Smooth muscle cell (in vitro differentiated cells): ENCODE data around the gene ORAI3. TPM values are rescaled to one million over a fixed set of nuclear protein-coding genes. Genes with fewer than 3 reads are reported as not detected.

Experiments
- DNase-seq: peaks from one replicate; lab custom pipeline; 2025; ENCODE audit not compliant: unreplicated experiment; lab: John Stamatoyannopoulos, UW
- H2AFZ ChIP-seq: fragments of 200-600 bp; sonication (generic); 2 replicates; pipeline ENCODE4 v1.6.0; 2016; ENCODE audit warnings: antibody characterized with exemption, low read depth, mild to moderate bottlenecking
- H3F3A ChIP-seq: fragments of 200-600 bp; sonication (generic); 2 replicates; pipeline ENCODE4 v1.6.0; 2017; ENCODE audit warnings: antibody characterized with exemption, low read depth
- H3K27ac ChIP-seq: fragments of 200-600 bp; sonication (generic); 2 replicates; pipeline ENCODE4 v1.5.1; 2016; ENCODE audit warnings: low read depth, mild to moderate bottlenecking
- H3K27me3 ChIP-seq: fragments of 200-600 bp; sonication (generic); 2 replicates; pipeline ENCODE4 v1.6.1; 2016; ENCODE audit warnings: low read depth, mild to moderate bottlenecking
- H3K36me3 ChIP-seq: fragments of 200-600 bp; sonication (generic); 2 replicates; pipeline ENCODE4 v1.5.1; 2016; ENCODE audit warnings: low read depth
- H3K4me1 ChIP-seq: fragments of 200-600 bp; sonication (generic); 2 replicates; pipeline ENCODE4 v1.5.1; 2016; ENCODE audit warnings: low read depth
- H3K4me2 ChIP-seq: fragments of 200-600 bp; sonication (generic); 2 replicates; pipeline ENCODE4 v1.6.0; 2016; ENCODE audit warnings: mild to moderate bottlenecking
- H3K4me3 ChIP-seq: fragments of 200-600 bp; sonication (generic); 2 replicates; pipeline ENCODE4 v1.5.1; 2016; ENCODE audit warnings: mild to moderate bottlenecking
- H3K79me2 ChIP-seq: fragments of 200-600 bp; sonication (generic); 2 replicates; pipeline ENCODE4 v1.6.0; 2016; ENCODE audit warnings: low read depth, mild to moderate bottlenecking
- H3K9ac ChIP-seq: fragments of 200-600 bp; sonication (generic); 2 replicates; pipeline ENCODE4 v1.6.0; 2016; ENCODE audit warnings: low read depth
- H3K9me3 ChIP-seq: fragments of 200-600 bp; sonication (generic); replicated peaks from 2 replicates; pipeline ENCODE4 v1.5.1; 2016; ENCODE audit warnings: low read depth
- H4K20me1 ChIP-seq: fragments of 200-600 bp; sonication (generic); 2 replicates; pipeline ENCODE4 v1.6.0; 2016; ENCODE audit warnings: low read depth
- CTCF ChIP-seq: fragments of 200-600 bp; sonication (generic); IDR thresholded peaks from 2 replicates; pipeline ENCODE4 v1.5.1; 2017; ENCODE audit warnings: borderline replicate concordance, mild to moderate bottlenecking, antibody characterized with exemption; ENCODE audit not compliant: insufficient read depth, poor library complexity, severe bottlenecking
- WGBS: methylation state at CpG from one replicate; pipeline ENCODE4 v1.1.7; 2016; ENCODE audit warnings: low lambda C conversion rate; 5-methylcytosine and 5-hydroxymethylcytosine counted together
- polyA plus RNA-seq: library from polyadenylated mRNA; unstranded; fragments of >200 nt; fragmentation: Nextera tagmentation; extraction: Ambion mirVana; gene quantifications from 2 replicates; pipeline ENCODE4 v1.2.1, GENCODE V29; 2016
- total RNA-seq: library from RNA; depleted of rRNA; stranded (reverse); fragments of >200 nt; gene quantifications from 2 replicates; pipeline ENCODE4 v1.2.3, GENCODE V29; 2014

The ORAI3 gene
- total and polyA plus RNA-seq, 2 experiments from 2014 or later, result 34.9 to 39.4 TPM

GRCh38 chr16:30924913-30925631 is 23.8 kb upstream of the ORAI3 start:
- no peak for DNase-seq
- 77% methylated on average over 11 of the region's 11 CpGs for WGBS
- no peak for TF ChIP-seq CTCF
- Histone ChIP-seq H3K9me3 (no peaks in the 10 kb centered on the region), H3K27ac (peak overlapping the region; percentile 31), H3K4me1 (peaks cover 10% of the 10 kb centered on the region), H3K79me2 (peaks cover 3% of the 10 kb centered on the region), H2AFZ (no peak overlapping the region), H3K4me2 (peak overlapping the region; percentile 93), H3K9ac (peak overlapping the region; percentile 62), H3K36me3 (no peaks in the 10 kb centered on the region), H3F3A (no peaks in the 10 kb centered on the region), H3K4me3 (peak overlapping the region; percentile 89), H4K20me1 (peaks cover 12% of the 10 kb centered on the region), H3K27me3 (no peaks in the 10 kb centered on the region)

GRCh38 chr16:30925632-30925987 is 23.3 kb upstream of the ORAI3 start:
- Histone ChIP-seq H3K9ac (no peak overlapping the region), H3K4me2 (no peak overlapping the region), H3K9me3 (no peaks in the 10 kb centered on the region), H3K4me3 (no peak overlapping the region), H2AFZ (no peak overlapping the region), H3K27me3 (no peaks in the 10 kb centered on the region), H3K4me1 (peaks cover 10% of the 10 kb centered on the region), H3K27ac (no peak overlapping the region), H3K36me3 (no peaks in the 10 kb centered on the region), H4K20me1 (peaks cover 12% of the 10 kb centered on the region), H3K79me2 (peaks cover 3% of the 10 kb centered on the region), H3F3A (no peaks in the 10 kb centered on the region)
- no peak for DNase-seq
- no peak for TF ChIP-seq CTCF
- 97% methylated on average over 26 of the region's 26 CpGs for WGBS

- H3K9me3 ChIP-seq, result no peaks in the 10 kb centered on the region
- DNase-seq, result no peak
- WGBS, result 76% methylated on average over 10 of the region's 10 CpGs
- H4K20me1 ChIP-seq, result peaks cover 12% of the 10 kb centered on the region
- H3K4me1 ChIP-seq, result peaks cover 10% of the 10 kb centered on the region
- TF ChIP-seq CTCF, result no peak
- H3K27ac ChIP-seq, result no peak overlapping the region
- no peaks in the 10 kb centered on the region for H3K27me3 ChIP-seq
- no peaks in the 10 kb centered on the region for H3K36me3 ChIP-seq
- no peak overlapping the region for H2AFZ ChIP-seq
- H3F3A ChIP-seq, result no peaks in the 10 kb centered on the region
- peaks cover 3% of the 10 kb centered on the region for H3K79me2 ChIP-seq
- no peak overlapping the region for H3K4me2 ChIP-seq
- H3K4me3 ChIP-seq, result no peak overlapping the region
- H3K9ac ChIP-seq, result no peak overlapping the region
Measured at GRCh38 chr16:30925995-30926811, 22.7 kb upstream of the ORAI3 start.
